HCT116 (cell line): ENCODE measurements around the gene PELI3. TPM values are rescaled to one million over a fixed set of nuclear protein-coding genes. Genes with fewer than 3 reads are reported as not detected.

Experiments used
- ATAC-seq: fragments of 200-7000 bp; cut with Tn5 transposase; 2 replicates; pipeline ENCODE4 v1.9.1; 2020; ENCODE audit warnings: mild to moderate bottlenecking, moderate library complexity
- BruUV-seq: library from RNA; stranded (reverse); fragments of 400-500 nt; replicated peaks from 2 replicates; lab custom pipeline; 2021; lab: Mats Ljungman, UMichigan
- CTCF ChIA-PET: fragments of 300-600 bp; sonication (Branson Sonifier 250); formaldehyde crosslinking; loops from one replicate; lab custom pipeline; 2021; ENCODE audit warnings: antibody characterized with exemption; lab: Charles Lee
- POLR2A ChIA-PET: fragments of 300-600, 350-600 bp; sonication (Branson Sonifier 250); formaldehyde crosslinking; loops from one replicate; lab custom pipeline; 2021; ENCODE audit warnings: antibody characterized with exemption; lab: Charles Lee
- RAD21 ChIA-PET, 2 experiments: fragments of 300-600 bp; sonication (Branson Sonifier 250); formaldehyde crosslinking; loops; one replicate each; lab custom pipeline; 2023; ENCODE audit warnings: low total read pairs in 2 of 2; ENCODE audit not compliant: uncharacterized antibody in 2 of 2, unreplicated experiment in 2 of 2, low non-redundant PET in 1 of 2; lab: Charles Lee
- DNase-seq: peaks from one replicate; pipeline ENCODE4 v3.0.0-alpha.2; 2010; ENCODE audit warnings: low read depth, low spot score
- H2AFZ ChIP-seq: fragments of 200-600 bp; shearing (Covaris generic), sonication (generic); 2 replicates; pipeline ENCODE4 v1.6.1; 2017; ENCODE audit warnings: low read depth, mixed run types, mixed read lengths, antibody characterized with exemption, low read length; ENCODE audit not compliant: poor library complexity, severe bottlenecking
- H3K27ac ChIP-seq: 2 replicates; pipeline ENCODE4 v1.5.1; 2012; ENCODE audit warnings: low read depth, low read length
- H3K27me3 ChIP-seq: fragments of 200-600 bp; sonication (generic); 2 replicates; pipeline ENCODE4 v1.6.1; 2016; ENCODE audit warnings: mixed run types, low read length, mixed read lengths; ENCODE audit not compliant: insufficient read depth
- H3K36me3 ChIP-seq, 2 experiments: fragments of 200-500 bp in 1 of 2; fragments of 200-600 bp in 1 of 2; sonication (Bioruptor generic) in 1 of 2; sonication (generic) in 1 of 2; 2 replicates each; pipeline versions ENCODE4 v1.5.1 to v1.6.1; 2014 to 2016; ENCODE audit warnings: low read length in 2 of 2, inconsistent platforms in 1 of 2, mixed read lengths in 1 of 2, mixed run types in 1 of 2; ENCODE audit not compliant: insufficient read depth in 2 of 2, control insufficient read depth in 1 of 2
- H3K4me1 ChIP-seq, 2 experiments: fragments of 200-600 bp in 1 of 2; sonication (generic) in 1 of 2; 2 replicates each; pipeline versions ENCODE4 v1.5.1 to v1.6.1; 2012 to 2017; ENCODE audit warnings: low read length in 2 of 2, inconsistent platforms in 1 of 2, mild to moderate bottlenecking in 1 of 2, mixed read lengths in 1 of 2, mixed run types in 1 of 2, moderate library complexity in 1 of 2; ENCODE audit not compliant: insufficient read depth in 2 of 2, control insufficient read depth in 1 of 2
- H3K4me2 ChIP-seq: fragments of 200-600 bp; sonication (generic); 2 replicates; pipeline ENCODE4 v1.6.1; 2017; ENCODE audit warnings: mixed run types, low read length, mixed read lengths
- H3K4me3 ChIP-seq, 2 experiments: fragments of 200-600 bp in 1 of 2; sonication (generic) in 1 of 2; replicated peaks in 1 of 2; 2 replicates each; pipeline ENCODE4 v1.5.1; 2011 to 2016; ENCODE audit warnings: low read length in 2 of 2, control low read depth in 1 of 2, low read depth in 1 of 2, mild to moderate bottlenecking in 1 of 2, mixed read lengths in 1 of 2, mixed run types in 1 of 2
- H3K79me2 ChIP-seq: fragments of 200-600 bp; sonication (generic); 2 replicates; pipeline ENCODE4 v1.6.1; 2017; ENCODE audit warnings: mild to moderate bottlenecking, mixed run types, low read length, moderate library complexity, mixed read lengths; ENCODE audit not compliant: insufficient read depth
- H3K9ac ChIP-seq: fragments of 200-600 bp; sonication (generic); 2 replicates; pipeline ENCODE4 v1.6.1; 2016; ENCODE audit warnings: low read length, mixed read lengths
- H3K9me2 ChIP-seq: fragments of 200-600 bp; sonication (generic), shearing (Covaris generic); 2 replicates; pipeline ENCODE4 v1.6.1; 2017; ENCODE audit warnings: mixed run types, mild to moderate bottlenecking, moderate library complexity; ENCODE audit not compliant: insufficient read depth
- H3K9me3 ChIP-seq, 2 experiments: fragments of 200-500 bp in 1 of 2; fragments of 200-600 bp in 1 of 2; sonication (Bioruptor generic) in 1 of 2; sonication (generic) in 1 of 2; 2 replicates each; pipeline ENCODE4 v1.6.1; 2014 to 2017; ENCODE audit warnings: low read length in 2 of 2, mixed read lengths in 2 of 2, inconsistent platforms in 1 of 2, low read depth in 1 of 2, mild to moderate bottlenecking in 1 of 2, mixed run types in 1 of 2, moderate library complexity in 1 of 2; ENCODE audit not compliant: control insufficient read depth in 1 of 2, insufficient read depth in 1 of 2
- H4K20me1 ChIP-seq: fragments of 200-600 bp; sonication (generic), shearing (Covaris generic); 2 replicates; pipeline ENCODE4 v1.6.1; 2017; ENCODE audit warnings: mixed run types, mild to moderate bottlenecking, moderate library complexity; ENCODE audit not compliant: insufficient read depth
- EGR1 ChIP-seq: IDR thresholded peaks from 2 replicates; pipeline ENCODE4 v1.6.1; 2012; ENCODE audit warnings: low read depth
- EZH2 ChIP-seq: fragments of 200-600 bp; sonication (generic); IDR thresholded peaks from 2 replicates; pipeline ENCODE4 v1.6.1; 2017; ENCODE audit warnings: antibody characterized with exemption, mixed run types
- EZH2phosphoT487 ChIP-seq: fragments of 200-600 bp; IDR thresholded peaks from 2 replicates; pipeline ENCODE4 v1.6.1; 2018; ENCODE audit warnings: antibody characterized with exemption, borderline replicate concordance
- SP1 ChIP-seq: IDR thresholded peaks from 2 replicates; pipeline ENCODE4 v1.6.1; 2012; ENCODE audit warnings: low read depth
- TCF7L2 ChIP-seq: IDR thresholded peaks from 2 replicates; pipeline ENCODE4 v1.7.0; 2011; ENCODE audit warnings: borderline replicate concordance, inconsistent platforms; ENCODE audit not compliant: insufficient read depth, insufficient read length; ENCODE audit errors: extremely low read depth
- YY1 ChIP-seq: IDR thresholded peaks from 2 replicates; pipeline ENCODE4 v1.6.1; 2011; ENCODE audit warnings: low read length, low read depth, moderate library complexity, mild to moderate bottlenecking; ENCODE audit not compliant: insufficient replicate concordance; ENCODE audit errors: extremely low read depth
- ZFX ChIP-seq: fragments of 450-650 bp; IDR thresholded peaks from 2 replicates; pipeline ENCODE4 v1.6.1; 2017
- ZNF274 ChIP-seq: fragments of 200-500 bp; sonication (Bioruptor generic); IDR thresholded peaks from 2 replicates; pipeline ENCODE4 v1.6.1; 2014; ENCODE audit warnings: mild to moderate bottlenecking, low read depth, low read length, inconsistent platforms
- intact Hi-C: fragments of 100-400 bp; cut with micrococcal nuclease; formaldehyde crosslinking; loops from 2 replicates; pipeline ENCODE4 v1.10.0; 2022
- total RNA-seq: library from RNA; stranded (reverse); gene quantifications from one replicate; pipeline ENCODE4 v1.2.1, GENCODE V29; 2021; ENCODE audit not compliant: unreplicated experiment
- TF ChIP-seq, protein P1 (sequence below): IDR thresholded peaks from 2 replicates; pipeline ENCODE4 v1.6.1; 2012
- TF ChIP-seq, protein P2 (sequence below), 3 experiments: fragments of 200-600 bp in 1 of 3; sonication (generic) in 1 of 3; IDR thresholded peaks in 2 of 3; conservative IDR thresholded peaks in 1 of 3; 2 replicates each; pipeline ENCODE4 v1.5.1; 2012 to 2017; ENCODE audit warnings: low read depth in 2 of 3, low read length in 2 of 3, antibody characterized with exemption in 1 of 3, borderline replicate concordance in 1 of 3, control low read depth in 1 of 3, mild to moderate bottlenecking in 1 of 3, mixed read lengths in 1 of 3, mixed run types in 1 of 3, moderate library complexity in 1 of 3; ENCODE audit not compliant: insufficient read depth in 1 of 3
- TF ChIP-seq, protein P3 (sequence below): IDR thresholded peaks from 2 replicates; pipeline ENCODE4 v1.6.1; 2012; ENCODE audit warnings: low read depth

Gene PELI3
- total RNA-seq, 1 experiment from 2014 or later = 12.8 TPM

DNA sequence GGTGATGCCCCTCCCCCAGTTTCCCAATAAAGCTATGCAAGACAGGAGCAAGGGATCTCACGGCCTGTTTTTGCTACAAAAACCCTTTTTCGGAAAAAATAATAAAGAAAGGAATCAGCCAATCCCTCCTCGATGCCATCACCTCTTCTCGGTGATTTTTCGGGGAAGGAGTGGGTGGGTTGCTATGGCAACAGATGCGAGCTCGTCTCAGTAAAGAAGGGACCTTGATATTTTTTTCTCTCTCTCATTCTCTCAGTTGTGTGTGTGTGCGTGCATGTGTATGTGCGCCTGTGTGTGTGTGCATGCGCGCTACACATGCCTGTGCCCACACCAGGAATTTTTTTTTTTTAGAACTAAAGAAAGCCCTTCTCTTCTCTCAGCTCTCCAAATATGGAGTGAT, 49.7 kb upstream of the PELI3 start:
- Histone ChIP-seq H3K9ac (no peak overlapping the region), H3K9me3 (no peaks in the 10 kb centered on the region), H3K4me3 (no peak overlapping the region), H4K20me1 (no peaks in the 10 kb centered on the region), H3K79me2 (no peaks in the 10 kb centered on the region), H3K27ac (no peak overlapping the region), H3K27me3 (peaks cover 38% of the 10 kb centered on the region), H3K9me2 (no peaks in the 10 kb centered on the region), H3K4me1 (peaks cover 12 to 17% of the 10 kb centered on the region in 2 experiments), H2AFZ (no peak overlapping the region), H3K4me2 (no peak overlapping the region), H3K36me3 (no peaks in the 10 kb centered on the region)
- no TSS peak for BruUV-seq
- intact Hi-C loops = no loop called here
- ChIA-PET POLR2A (no interaction called here), RAD21 (no interaction called here), CTCF (interaction anchor here (1.2 to 1.9 kb wide), 2 partner anchors 261 to 279 kb away, joined by 3 to 15 read pairs; partner anchors contain the start of gene RBM4B)
- DNase-seq (no peak), ATAC-seq (no peak)
- no peak for TF ChIP-seq SP1
- TF ChIP-seq EGR1 = 0 out of 2 replicates have a peak, but pooled peaks have one; percentile 24

DNA sequence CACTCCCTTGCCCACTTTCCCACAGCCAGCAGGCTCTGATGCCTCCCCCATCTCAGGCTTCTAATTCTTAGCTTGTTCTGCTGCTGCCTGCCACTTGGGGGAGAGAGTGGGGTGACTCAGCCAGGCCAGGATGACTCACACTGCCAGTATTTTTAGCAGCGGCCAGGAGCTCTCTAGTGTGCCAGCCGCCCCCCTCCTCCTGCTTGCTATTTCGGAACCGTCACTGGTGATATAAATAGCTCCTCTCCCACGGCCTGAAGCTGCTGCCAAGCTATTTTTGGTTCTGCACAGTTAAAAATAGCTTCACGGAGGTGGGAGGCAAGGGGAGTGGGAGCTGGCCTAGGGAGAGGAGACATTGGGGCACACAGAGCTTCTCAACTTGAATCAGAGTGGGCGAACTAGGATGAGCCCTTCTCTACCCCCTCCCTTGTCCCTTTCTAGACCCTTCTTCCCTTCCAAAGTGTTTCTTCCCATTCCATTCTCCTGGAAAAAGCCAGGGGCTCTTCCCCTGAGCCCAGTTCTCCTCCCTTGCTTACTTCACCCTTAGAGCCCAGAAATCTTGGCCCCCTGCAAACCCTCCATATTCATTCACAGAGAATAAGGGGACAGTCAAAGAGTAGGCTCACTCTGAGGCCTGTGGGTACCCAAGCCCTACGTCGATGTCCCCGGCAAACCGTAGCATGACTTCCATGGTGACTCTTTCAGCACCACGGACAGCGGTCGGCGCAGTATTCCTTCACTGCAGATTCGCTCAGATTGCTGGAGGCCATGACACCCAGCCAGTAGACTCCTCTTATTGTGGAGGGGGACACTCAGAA, 48.3 kb upstream of the PELI3 start:
- peak overlapping the region; percentile 70 for H3K4me2 ChIP-seq
- intact Hi-C loops = no loop called here
- TF ChIP-seq, protein P1, sequence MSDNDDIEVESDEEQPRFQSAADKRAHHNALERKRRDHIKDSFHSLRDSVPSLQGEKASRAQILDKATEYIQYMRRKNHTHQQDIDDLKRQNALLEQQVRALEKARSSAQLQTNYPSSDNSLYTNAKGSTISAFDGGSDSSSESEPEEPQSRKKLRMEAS = no peak
- no peak for TF ChIP-seq ZFX
- TF ChIP-seq ZNF274 = no peak
- TF ChIP-seq, protein P2, sequence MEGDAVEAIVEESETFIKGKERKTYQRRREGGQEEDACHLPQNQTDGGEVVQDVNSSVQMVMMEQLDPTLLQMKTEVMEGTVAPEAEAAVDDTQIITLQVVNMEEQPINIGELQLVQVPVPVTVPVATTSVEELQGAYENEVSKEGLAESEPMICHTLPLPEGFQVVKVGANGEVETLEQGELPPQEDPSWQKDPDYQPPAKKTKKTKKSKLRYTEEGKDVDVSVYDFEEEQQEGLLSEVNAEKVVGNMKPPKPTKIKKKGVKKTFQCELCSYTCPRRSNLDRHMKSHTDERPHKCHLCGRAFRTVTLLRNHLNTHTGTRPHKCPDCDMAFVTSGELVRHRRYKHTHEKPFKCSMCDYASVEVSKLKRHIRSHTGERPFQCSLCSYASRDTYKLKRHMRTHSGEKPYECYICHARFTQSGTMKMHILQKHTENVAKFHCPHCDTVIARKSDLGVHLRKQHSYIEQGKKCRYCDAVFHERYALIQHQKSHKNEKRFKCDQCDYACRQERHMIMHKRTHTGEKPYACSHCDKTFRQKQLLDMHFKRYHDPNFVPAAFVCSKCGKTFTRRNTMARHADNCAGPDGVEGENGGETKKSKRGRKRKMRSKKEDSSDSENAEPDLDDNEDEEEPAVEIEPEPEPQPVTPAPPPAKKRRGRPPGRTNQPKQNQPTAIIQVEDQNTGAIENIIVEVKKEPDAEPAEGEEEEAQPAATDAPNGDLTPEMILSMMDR (IDR thresholded peaks at IDR 0.05 in 2 of 3, conservative IDR thresholded peaks at IDR 0.05 in 1 of 3; ENCODE audit: borderline replicate concordance in 1 of 3, insufficient read depth in 1 of 3, low read depth in 2 of 3, low read length in 2 of 3) = peak; percentile 33 to 56 (median 53); a peak in 5 of 6 replicates
- TF ChIP-seq YY1 = peak; percentile 28
- no peak for TF ChIP-seq TCF7L2
- TF ChIP-seq, protein P3, sequence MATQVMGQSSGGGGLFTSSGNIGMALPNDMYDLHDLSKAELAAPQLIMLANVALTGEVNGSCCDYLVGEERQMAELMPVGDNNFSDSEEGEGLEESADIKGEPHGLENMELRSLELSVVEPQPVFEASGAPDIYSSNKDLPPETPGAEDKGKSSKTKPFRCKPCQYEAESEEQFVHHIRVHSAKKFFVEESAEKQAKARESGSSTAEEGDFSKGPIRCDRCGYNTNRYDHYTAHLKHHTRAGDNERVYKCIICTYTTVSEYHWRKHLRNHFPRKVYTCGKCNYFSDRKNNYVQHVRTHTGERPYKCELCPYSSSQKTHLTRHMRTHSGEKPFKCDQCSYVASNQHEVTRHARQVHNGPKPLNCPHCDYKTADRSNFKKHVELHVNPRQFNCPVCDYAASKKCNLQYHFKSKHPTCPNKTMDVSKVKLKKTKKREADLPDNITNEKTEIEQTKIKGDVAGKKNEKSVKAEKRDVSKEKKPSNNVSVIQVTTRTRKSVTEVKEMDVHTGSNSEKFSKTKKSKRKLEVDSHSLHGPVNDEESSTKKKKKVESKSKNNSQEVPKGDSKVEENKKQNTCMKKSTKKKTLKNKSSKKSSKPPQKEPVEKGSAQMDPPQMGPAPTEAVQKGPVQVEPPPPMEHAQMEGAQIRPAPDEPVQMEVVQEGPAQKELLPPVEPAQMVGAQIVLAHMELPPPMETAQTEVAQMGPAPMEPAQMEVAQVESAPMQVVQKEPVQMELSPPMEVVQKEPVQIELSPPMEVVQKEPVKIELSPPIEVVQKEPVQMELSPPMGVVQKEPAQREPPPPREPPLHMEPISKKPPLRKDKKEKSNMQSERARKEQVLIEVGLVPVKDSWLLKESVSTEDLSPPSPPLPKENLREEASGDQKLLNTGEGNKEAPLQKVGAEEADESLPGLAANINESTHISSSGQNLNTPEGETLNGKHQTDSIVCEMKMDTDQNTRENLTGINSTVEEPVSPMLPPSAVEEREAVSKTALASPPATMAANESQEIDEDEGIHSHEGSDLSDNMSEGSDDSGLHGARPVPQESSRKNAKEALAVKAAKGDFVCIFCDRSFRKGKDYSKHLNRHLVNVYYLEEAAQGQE = peak; percentile 97
- no peak for TF ChIP-seq EZH2phosphoT487
- peak; percentile 44; the same call in 1 of the 2 replicates for TF ChIP-seq EGR1
- TF ChIP-seq EZH2 = no peak

More for the DNA sequence above, 48.3 kb upstream of the PELI3 start:
- BruUV-seq = no TSS peak
- DNase-seq = peak; percentile 48
- Histone ChIP-seq H3K9me3 (no peaks in the 10 kb centered on the region), H3K27ac (no peak overlapping the region), H3K36me3 (no peaks in the 10 kb centered on the region), H3K4me1 (peaks cover 12 to 17% of the 10 kb centered on the region in 2 experiments), H4K20me1 (no peaks in the 10 kb centered on the region), H3K79me2 (no peaks in the 10 kb centered on the region), H2AFZ (no peak overlapping the region), H3K27me3 (peaks cover 42% of the 10 kb centered on the region), H3K4me3 (no peak overlapping the region; a peak in 1 of 4 replicates), H3K9ac (no peak overlapping the region), H3K9me2 (no peaks in the 10 kb centered on the region)
- RAD21 ChIA-PET = interaction anchor here in 1 of 2 experiments (0.8 kb wide), 1 partner anchor 11 kb away, joined by 3 read pairs; no protein-coding TSS in a partner anchor
- CTCF ChIA-PET = interaction anchor here (1.0 to 1.9 kb wide), 12 partner anchors 9 to 278 kb away, joined by 3 to 15 read pairs (median 4); partner anchors contain the start of genes DPP3 and RBM4B
- peak; percentile 96 for ATAC-seq
- POLR2A ChIA-PET = interaction anchor here (1.0 to 1.2 kb wide), 2 partner anchors 62 to 220 kb away, joined by 3 to 4 read pairs; partner anchors contain the start of genes DPP3 and RBM4
